Mesothelial cell of epicardium (in vitro differentiated cells): ENCODE results near the gene ADAMTS10. TPM values are rescaled to one million over a fixed set of nuclear protein-coding genes. Genes with fewer than 3 reads are reported as not detected.

Experiments
- DNase-seq, 2 experiments: peaks; one replicate each; pipeline ENCODE4 v3.0.0; 2021; ENCODE audit warnings: low spot score in 2 of 2; ENCODE audit not compliant: unreplicated experiment in 2 of 2
- H3K27ac Mint-ChIP-seq: 2 replicates; pipeline ENCODE4 v1.8.0; 2021; ENCODE audit warnings: mixed read lengths
- H3K27me3 Mint-ChIP-seq: 2 replicates; pipeline ENCODE4 v1.8.0; 2021; ENCODE audit warnings: low read depth, mixed read lengths
- H3K36me3 Mint-ChIP-seq: 2 replicates; pipeline ENCODE4 v1.8.0; 2021; ENCODE audit warnings: mixed read lengths
- H3K4me1 Mint-ChIP-seq: 2 replicates; pipeline ENCODE4 v1.8.0; 2021; ENCODE audit warnings: mixed read lengths
- H3K4me3 Mint-ChIP-seq: 2 replicates; pipeline ENCODE4 v1.8.0; 2021; ENCODE audit warnings: mild to moderate bottlenecking, moderate library complexity, mixed read lengths
- H3K9me3 Mint-ChIP-seq: 2 replicates; pipeline ENCODE4 v1.8.0; 2021; ENCODE audit warnings: mixed read lengths
- total RNA-seq: library from RNA; stranded (reverse); gene quantifications from 3 replicates; pipeline ENCODE4 v1.2.1, GENCODE V29; 2021
- TF ChIP-seq, protein P1 (sequence below): fragments of 200-600 bp; sonication (generic); IDR thresholded peaks from one replicate; pipeline ENCODE4 v1.5.0; 2021; ENCODE audit warnings: antibody characterized with exemption; ENCODE audit not compliant: unreplicated experiment

Gene ADAMTS10
- total RNA-seq: 176 to 182 TPM (median 179 TPM) in 3 replicates

DNA sequence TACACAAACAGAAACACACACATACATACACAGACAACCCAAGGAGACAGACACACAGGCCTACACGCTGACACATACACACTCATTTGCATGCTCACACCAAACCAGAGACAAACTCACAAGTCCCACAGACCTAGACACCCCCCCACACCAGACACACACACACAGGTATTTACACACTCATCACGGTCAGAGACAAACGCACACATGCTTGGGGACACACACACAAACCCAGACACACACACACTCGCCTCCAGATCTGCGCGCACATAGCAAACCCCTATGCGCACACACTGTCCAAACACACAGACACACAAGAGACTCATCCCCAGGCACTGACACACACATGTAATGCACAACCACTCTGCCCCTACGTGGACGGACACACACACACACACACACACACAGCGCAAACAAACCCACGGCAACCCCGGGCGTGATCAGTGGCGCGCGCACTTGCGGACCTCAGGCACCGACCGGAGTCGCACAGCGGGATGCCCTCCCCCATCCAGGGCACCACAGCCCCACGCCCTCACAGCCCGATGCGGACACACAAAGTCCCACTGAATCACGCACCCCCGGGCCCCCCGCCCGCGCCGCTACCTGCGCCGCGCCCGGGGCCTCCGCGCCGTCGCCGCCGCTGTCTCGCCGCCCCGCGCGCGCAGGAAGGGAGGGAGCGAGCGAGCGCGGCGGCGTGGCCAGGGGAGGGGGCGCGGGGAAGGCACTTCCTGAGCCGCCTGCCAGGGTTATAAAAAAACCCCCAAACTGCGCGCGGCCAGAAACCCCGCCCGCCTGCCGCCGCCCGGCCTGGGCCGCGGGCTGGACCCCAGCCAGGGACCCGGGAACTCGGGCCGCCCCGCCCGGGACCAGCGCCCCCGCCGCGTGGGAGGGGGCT, at the start of gene ADAMTS10:
TSS of gene ADAMTS10 (minus strand) at position 675 of the 895 bp plus-strand sequence. CDS start 5,005 bp downstream, outside the sequence.
- DNase-seq: peak; percentile 56 to 72
- peaks cover 22% of the 10 kb centered on the region for H3K36me3 Mint-ChIP-seq
- H3K9me3 Mint-ChIP-seq: no peaks in the 10 kb centered on the region
- H3K27ac Mint-ChIP-seq: peak within 1 kb of the TSS; percentile 93
- TF ChIP-seq, protein P1, sequence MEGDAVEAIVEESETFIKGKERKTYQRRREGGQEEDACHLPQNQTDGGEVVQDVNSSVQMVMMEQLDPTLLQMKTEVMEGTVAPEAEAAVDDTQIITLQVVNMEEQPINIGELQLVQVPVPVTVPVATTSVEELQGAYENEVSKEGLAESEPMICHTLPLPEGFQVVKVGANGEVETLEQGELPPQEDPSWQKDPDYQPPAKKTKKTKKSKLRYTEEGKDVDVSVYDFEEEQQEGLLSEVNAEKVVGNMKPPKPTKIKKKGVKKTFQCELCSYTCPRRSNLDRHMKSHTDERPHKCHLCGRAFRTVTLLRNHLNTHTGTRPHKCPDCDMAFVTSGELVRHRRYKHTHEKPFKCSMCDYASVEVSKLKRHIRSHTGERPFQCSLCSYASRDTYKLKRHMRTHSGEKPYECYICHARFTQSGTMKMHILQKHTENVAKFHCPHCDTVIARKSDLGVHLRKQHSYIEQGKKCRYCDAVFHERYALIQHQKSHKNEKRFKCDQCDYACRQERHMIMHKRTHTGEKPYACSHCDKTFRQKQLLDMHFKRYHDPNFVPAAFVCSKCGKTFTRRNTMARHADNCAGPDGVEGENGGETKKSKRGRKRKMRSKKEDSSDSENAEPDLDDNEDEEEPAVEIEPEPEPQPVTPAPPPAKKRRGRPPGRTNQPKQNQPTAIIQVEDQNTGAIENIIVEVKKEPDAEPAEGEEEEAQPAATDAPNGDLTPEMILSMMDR: no peak
- H3K4me3 Mint-ChIP-seq: peak within 1 kb of the TSS; percentile 94
- H3K27me3 Mint-ChIP-seq: no peaks in the 10 kb centered on the region
- peaks cover 32% of the 10 kb centered on the region for H3K4me1 Mint-ChIP-seq

DNA sequence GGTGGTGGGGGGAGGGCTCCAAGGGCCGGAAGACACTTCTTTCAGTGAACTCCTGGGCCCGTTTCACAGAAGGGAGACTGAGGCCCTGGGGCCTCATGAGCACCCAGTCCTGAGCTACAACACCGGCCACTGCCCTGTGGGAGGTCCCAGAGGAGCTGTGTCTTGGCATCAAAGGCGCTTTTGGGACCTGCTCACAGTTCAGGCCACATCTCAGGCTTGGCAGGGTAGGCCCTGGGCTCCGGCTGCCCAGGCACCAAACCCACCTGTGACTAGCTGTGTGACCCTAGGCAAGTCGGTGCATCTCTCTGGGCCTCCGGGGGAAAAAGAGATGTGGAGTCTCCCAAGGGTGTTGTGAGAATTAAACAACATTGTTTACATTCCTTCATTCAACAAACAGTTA, 49.4 kb upstream of the ADAMTS10 start:
- TF ChIP-seq, protein P1: no peak
- no peaks in the 10 kb centered on the region for H3K36me3 Mint-ChIP-seq
- H3K27ac Mint-ChIP-seq: no peak overlapping the region
- H3K4me1 Mint-ChIP-seq: no peaks in the 10 kb centered on the region
- DNase-seq: no peak
- H3K9me3 Mint-ChIP-seq: no peaks in the 10 kb centered on the region
- H3K4me3 Mint-ChIP-seq: no peak overlapping the region
- H3K27me3 Mint-ChIP-seq: peaks cover 46% of the 10 kb centered on the region

DNA sequence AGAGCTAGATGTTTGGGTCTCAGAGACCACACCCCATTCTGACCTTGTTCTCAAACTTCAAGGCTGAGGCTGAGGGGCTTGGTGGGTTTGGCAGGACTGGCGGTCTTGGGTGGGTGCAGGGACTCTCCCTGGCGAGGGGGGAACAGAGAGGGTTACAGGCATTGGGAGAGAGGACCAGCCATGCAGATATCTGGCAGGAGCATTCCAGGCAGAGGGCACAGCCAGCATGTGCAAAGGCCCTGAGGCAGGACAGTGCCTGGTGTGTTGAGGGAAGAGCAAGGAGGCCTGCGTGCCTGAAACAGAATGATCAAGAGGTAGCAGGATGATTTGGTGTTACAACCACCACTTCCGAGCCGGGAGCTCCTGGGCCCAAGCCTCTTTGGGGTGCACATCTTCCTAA, 47.4 kb upstream of the ADAMTS10 start:
- no peak overlapping the region for H3K4me3 Mint-ChIP-seq
- no peaks in the 10 kb centered on the region for H3K9me3 Mint-ChIP-seq
- H3K4me1 Mint-ChIP-seq: no peaks in the 10 kb centered on the region
- H3K36me3 Mint-ChIP-seq: no peaks in the 10 kb centered on the region
- no peak for DNase-seq
- peaks cover 46% of the 10 kb centered on the region for H3K27me3 Mint-ChIP-seq
- TF ChIP-seq, protein P1: no peak
- H3K27ac Mint-ChIP-seq: no peak overlapping the region

DNA sequence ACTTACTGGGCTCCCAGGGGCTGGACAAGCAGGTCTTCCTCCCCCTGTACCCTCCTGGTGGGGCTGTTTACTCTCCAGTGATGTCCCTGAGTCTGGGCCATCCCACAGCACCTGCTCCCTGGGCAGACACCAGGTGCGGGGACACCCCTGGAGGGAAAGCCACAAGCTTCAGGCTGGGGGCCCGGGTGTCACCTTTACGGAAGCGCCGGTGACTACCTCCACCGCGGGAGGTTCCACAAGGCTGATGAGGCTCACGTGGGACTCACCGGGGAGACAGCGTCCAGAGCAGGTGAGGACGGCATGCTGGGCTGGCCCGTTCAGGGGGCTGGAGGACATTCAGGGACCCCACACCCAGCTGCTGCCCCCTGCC, 44.8 kb upstream of the ADAMTS10 start:
- Mint-ChIP-seq H3K4me1 (no peaks in the 10 kb centered on the region), H3K9me3 (no peaks in the 10 kb centered on the region), H3K27me3 (peaks cover 45% of the 10 kb centered on the region), H3K4me3 (no peak overlapping the region), H3K27ac (no peak overlapping the region), H3K36me3 (no peaks in the 10 kb centered on the region)
- no peak for DNase-seq
- TF ChIP-seq, protein P1: no peak

DNA sequence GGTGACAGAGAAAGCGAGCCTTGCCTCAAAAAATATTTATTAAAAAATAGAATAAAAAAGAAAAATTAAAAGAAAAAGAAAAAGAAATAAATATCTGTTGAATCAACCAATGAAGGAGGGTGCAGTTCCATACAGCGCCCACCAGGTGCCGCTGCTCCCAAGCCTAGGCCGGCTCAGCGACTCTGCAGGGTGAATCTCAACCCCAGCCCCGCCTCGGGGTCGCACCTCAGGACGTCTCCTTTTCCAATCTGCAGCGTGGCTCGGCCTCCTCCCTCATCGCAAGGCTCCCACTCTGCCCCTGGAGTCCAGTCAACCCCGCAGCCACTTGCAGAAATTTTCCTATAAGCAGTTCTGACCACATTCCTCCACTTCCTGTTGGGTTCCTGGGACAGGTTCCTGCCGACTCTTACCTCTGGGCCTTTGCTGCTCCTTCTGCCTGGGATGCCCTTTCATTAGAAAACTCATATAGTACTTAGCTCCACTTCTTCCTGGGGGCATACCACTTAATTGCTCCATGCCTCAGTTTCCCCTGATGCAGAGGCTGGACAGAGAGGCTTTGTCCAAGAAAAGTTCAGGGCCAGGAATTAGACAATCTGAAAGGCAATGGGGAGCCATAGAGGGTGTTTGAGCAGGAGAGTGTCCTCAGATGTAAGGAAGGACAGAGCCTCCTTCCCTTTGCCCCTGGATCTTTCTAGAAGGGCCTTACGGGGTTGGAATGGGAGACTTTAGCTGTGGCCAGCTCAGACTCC, 44.2 kb upstream of the ADAMTS10 start:
- H3K27ac Mint-ChIP-seq: no peak overlapping the region
- peaks cover 42% of the 10 kb centered on the region for H3K27me3 Mint-ChIP-seq
- H3K4me1 Mint-ChIP-seq: no peaks in the 10 kb centered on the region
- DNase-seq: peak; percentile 63 to 84
- peak overlapping the region; percentile 51 for H3K4me3 Mint-ChIP-seq
- no peaks in the 10 kb centered on the region for H3K9me3 Mint-ChIP-seq
- TF ChIP-seq, protein P1: peak; percentile 100
- H3K36me3 Mint-ChIP-seq: no peaks in the 10 kb centered on the region
